Central memory CD8-positive, alpha-beta T cell (primary cell): ENCODE results near the gene GNAI2.
"Not testable (repeated sequence)": the region's sequence is repeated elsewhere in the genome, so short reads cannot be mapped to it uniquely, and the experiment has no call there.

ENCODE experiments used
- ATAC-seq: fragments of 150-1000 bp; cut with Tn5 transposase; replicated peaks from 2 replicates; pipeline ENCODE4 v1.10.0; 2022; ENCODE audit warnings: mild to moderate bottlenecking, moderate FRiP score, moderate number of reproducible peaks; ENCODE audit not compliant: poor library complexity, severe bottlenecking; ENCODE audit errors: extremely low read depth
- DNase-seq, 2 donors: peaks; one replicate each; pipeline ENCODE4 v3.0.0; 2021; ENCODE audit warnings: low spot score in 2 of 2
- H3K27ac Mint-ChIP-seq: one replicate; pipeline ENCODE4 v1.8.0; 2022; ENCODE audit warnings: low read depth, mild to moderate bottlenecking, moderate library complexity, mixed read lengths
- H3K27me3 Mint-ChIP-seq: one replicate; pipeline ENCODE4 v1.8.0; 2022; ENCODE audit warnings: mixed read lengths
- H3K36me3 Mint-ChIP-seq: one replicate; pipeline ENCODE4 v1.8.0; 2022; ENCODE audit warnings: mild to moderate bottlenecking, moderate library complexity, mixed read lengths; ENCODE audit not compliant: insufficient read depth
- H3K4me1 Mint-ChIP-seq: one replicate; pipeline ENCODE4 v1.8.0; 2022; ENCODE audit warnings: mixed read lengths
- H3K4me3 Mint-ChIP-seq: one replicate; pipeline ENCODE4 v1.8.0; 2022; ENCODE audit warnings: mild to moderate bottlenecking, moderate library complexity, mixed read lengths
- H3K9me3 Mint-ChIP-seq: one replicate; pipeline ENCODE4 v1.8.0; 2022; ENCODE audit warnings: mixed read lengths

Gene GNAI2

GRCh38 chr3:50208677-50209344 lies 27.2 kb upstream of the GNAI2 start:
- H3K27ac Mint-ChIP-seq: no peak overlapping the region
- DNase-seq (no peak), ATAC-seq (no peak)
- H3K27me3 Mint-ChIP-seq: peaks cover 34% of the 10 kb centered on the region
- H3K4me3 Mint-ChIP-seq: no peak overlapping the region
- no peaks in the 10 kb centered on the region for H3K4me1 Mint-ChIP-seq
- no peaks in the 10 kb centered on the region for H3K9me3 Mint-ChIP-seq
- no peaks in the 10 kb centered on the region for H3K36me3 Mint-ChIP-seq

GRCh38 chr3:50210176-50210509 lies 25.9 kb upstream of the GNAI2 start:
- no peaks in the 10 kb centered on the region for H3K9me3 Mint-ChIP-seq
- no peaks in the 10 kb centered on the region for H3K36me3 Mint-ChIP-seq
- no peak for DNase-seq
- H3K27me3 Mint-ChIP-seq: peaks cover 28% of the 10 kb centered on the region
- H3K4me1 Mint-ChIP-seq: no peaks in the 10 kb centered on the region
- ATAC-seq: no peak
- H3K27ac Mint-ChIP-seq: no peak overlapping the region
- no peak overlapping the region for H3K4me3 Mint-ChIP-seq

GRCh38 chr3:50210510-50211367 lies 25.3 kb upstream of the GNAI2 start:
- Mint-ChIP-seq H3K27me3 (peaks cover 34% of the 10 kb centered on the region), H3K36me3 (no peaks in the 10 kb centered on the region), H3K9me3 (no peaks in the 10 kb centered on the region), H3K4me1 (no peaks in the 10 kb centered on the region), H3K27ac (no peak overlapping the region), H3K4me3 (no peak overlapping the region)
- ATAC-seq: no peak
- DNase-seq: no peak

GRCh38 chr3:50211368-50211717 lies 24.7 kb upstream of the GNAI2 start:
- H3K4me1 Mint-ChIP-seq, H3K9me3 Mint-ChIP-seq, H3K36me3 Mint-ChIP-seq, DNase-seq, ATAC-seq, H3K27ac Mint-ChIP-seq, H3K4me3 Mint-ChIP-seq: not testable (repeated sequence)
- H3K27me3 Mint-ChIP-seq: peaks cover 31% of the 10 kb centered on the region

- no peak overlapping the region for H3K4me3 Mint-ChIP-seq
- no peaks in the 10 kb centered on the region for H3K36me3 Mint-ChIP-seq
- DNase-seq (no peak), ATAC-seq (no peak)
- H3K4me1 Mint-ChIP-seq: no peaks in the 10 kb centered on the region
- H3K9me3 Mint-ChIP-seq: no peaks in the 10 kb centered on the region
- H3K27ac Mint-ChIP-seq: no peak overlapping the region
- H3K27me3 Mint-ChIP-seq: peaks cover 25% of the 10 kb centered on the region
These were observed 24.1 kb upstream of the GNAI2 start for GRCh38 chr3:50211930-50212329.

GRCh38 chr3:50212502-50212901 lies 23.5 kb upstream of the GNAI2 start:
- Mint-ChIP-seq H3K4me1 (no peaks in the 10 kb centered on the region), H3K9me3 (no peaks in the 10 kb centered on the region), H3K27ac (no peak overlapping the region), H3K4me3 (no peak overlapping the region), H3K36me3 (no peaks in the 10 kb centered on the region), H3K27me3 (peaks cover 21% of the 10 kb centered on the region)
- ATAC-seq (no peak), DNase-seq (no peak)

GRCh38 chr3:50212971-50213370 lies 23.0 kb upstream of the GNAI2 start:
- Mint-ChIP-seq H3K4me1 (no peaks in the 10 kb centered on the region), H3K36me3 (no peaks in the 10 kb centered on the region), H3K27me3 (peaks cover 21% of the 10 kb centered on the region), H3K9me3 (no peaks in the 10 kb centered on the region), H3K27ac (no peak overlapping the region), H3K4me3 (no peak overlapping the region)
- DNase-seq: no peak
- ATAC-seq: no peak

- ATAC-seq: no peak
- no peak for DNase-seq
- Mint-ChIP-seq H3K4me1 (no peaks in the 10 kb centered on the region), H3K36me3 (no peaks in the 10 kb centered on the region), H3K27me3 (peaks cover 17% of the 10 kb centered on the region), H3K4me3 (no peak overlapping the region), H3K27ac (no peak overlapping the region), H3K9me3 (no peaks in the 10 kb centered on the region)
These were observed 22.6 kb upstream of the GNAI2 start for GRCh38 chr3:50213373-50213772.

- ATAC-seq (no peak), DNase-seq (no peak)
- Mint-ChIP-seq H3K27me3 (peaks cover 9% of the 10 kb centered on the region), H3K27ac (no peak overlapping the region), H3K36me3 (no peaks in the 10 kb centered on the region), H3K9me3 (no peaks in the 10 kb centered on the region), H3K4me1 (no peaks in the 10 kb centered on the region), H3K4me3 (no peak overlapping the region)
These were observed 21.2 kb upstream of the GNAI2 start for GRCh38 chr3:50214824-50215223.

GRCh38 chr3:50215529-50215928 lies 20.5 kb upstream of the GNAI2 start:
- peaks cover 9% of the 10 kb centered on the region for H3K27me3 Mint-ChIP-seq
- H3K36me3 Mint-ChIP-seq: no peaks in the 10 kb centered on the region
- DNase-seq (no peak), ATAC-seq (no peak)
- no peaks in the 10 kb centered on the region for H3K4me1 Mint-ChIP-seq
- no peaks in the 10 kb centered on the region for H3K9me3 Mint-ChIP-seq
- no peak overlapping the region for H3K4me3 Mint-ChIP-seq
- H3K27ac Mint-ChIP-seq: no peak overlapping the region

GRCh38 chr3:50217681-50218080 lies 18.3 kb upstream of the GNAI2 start:
- H3K27me3 Mint-ChIP-seq: peaks cover 9% of the 10 kb centered on the region
- ATAC-seq: no peak
- H3K9me3 Mint-ChIP-seq: no peaks in the 10 kb centered on the region
- H3K4me3 Mint-ChIP-seq: no peak overlapping the region
- H3K36me3 Mint-ChIP-seq: no peaks in the 10 kb centered on the region
- H3K27ac Mint-ChIP-seq: no peak overlapping the region
- DNase-seq: no peak
- no peaks in the 10 kb centered on the region for H3K4me1 Mint-ChIP-seq

- H3K36me3 Mint-ChIP-seq: peaks cover 1% of the 10 kb centered on the region
- ATAC-seq (no peak), DNase-seq (no peak)
- peaks cover 9% of the 10 kb centered on the region for H3K27me3 Mint-ChIP-seq
- no peaks in the 10 kb centered on the region for H3K9me3 Mint-ChIP-seq
- H3K27ac Mint-ChIP-seq: no peak overlapping the region
- H3K4me1 Mint-ChIP-seq: no peaks in the 10 kb centered on the region
- H3K4me3 Mint-ChIP-seq: no peak overlapping the region
These were observed 17.6 kb upstream of the GNAI2 start for GRCh38 chr3:50218448-50218847.

- Mint-ChIP-seq H3K9me3 (no peaks in the 10 kb centered on the region), H3K27ac (no peak overlapping the region), H3K27me3 (peaks cover 9% of the 10 kb centered on the region), H3K4me3 (no peak overlapping the region), H3K4me1 (no peaks in the 10 kb centered on the region), H3K36me3 (peaks cover 1% of the 10 kb centered on the region)
- no peak for ATAC-seq
- DNase-seq: no peak
These were observed 16.7 kb upstream of the GNAI2 start for GRCh38 chr3:50219285-50219684.
